GM23248 (cell line): Measurements from ENCODE around the gene APP.

Experiments used
- EZH2 ChIP-seq: fragments of 200-600 bp; sonication (generic); IDR thresholded peaks from 2 replicates; pipeline ENCODE4 v1.6.1; 2018; ENCODE audit warnings: antibody characterized with exemption, mild to moderate bottlenecking; ENCODE audit not compliant: insufficient read depth, poor library complexity, severe bottlenecking
- EZH2phosphoT487 ChIP-seq: fragments of 200-600 bp; sonication (generic); IDR thresholded peaks from 2 replicates; pipeline ENCODE4 v1.6.1; 2018; ENCODE audit warnings: antibody characterized with exemption, moderate library complexity, mild to moderate bottlenecking, low read depth; ENCODE audit not compliant: insufficient read depth

GRCh38 chr21:25912402-25912746 lies 258.2 kb downstream of the APP start:
- TF ChIP-seq EZH2 (no peak), EZH2phosphoT487 (no peak)
